Daoy (cell line): ENCODE results near the gene AAMDC. TPM values are rescaled to one million over a fixed set of nuclear protein-coding genes. Genes with fewer than 3 reads are reported as not detected.
"Not testable (repeated sequence)": the region's sequence is repeated elsewhere in the genome, so short reads cannot be mapped to it uniquely, and the experiment has no call there.

Experiments
- DNase-seq: peaks from one replicate; pipeline ENCODE4 v3.0.0-alpha.2; 2015; ENCODE audit warnings: low read depth
- total RNA-seq: library from RNA; depleted of rRNA; stranded (reverse); fragments of >200 nt; shearing (Covaris generic); gene quantifications from 2 replicates; pipeline ENCODE4 v1.2.3, GENCODE V29; 2014

AAMDC gene
- total RNA-seq, 1 experiment from 2014 or later: 15.1 TPM

GRCh38 chr11:77821349-77821851, 456 bp downstream of the AAMDC start:
- DNase-seq: peak; percentile 27

DNA sequence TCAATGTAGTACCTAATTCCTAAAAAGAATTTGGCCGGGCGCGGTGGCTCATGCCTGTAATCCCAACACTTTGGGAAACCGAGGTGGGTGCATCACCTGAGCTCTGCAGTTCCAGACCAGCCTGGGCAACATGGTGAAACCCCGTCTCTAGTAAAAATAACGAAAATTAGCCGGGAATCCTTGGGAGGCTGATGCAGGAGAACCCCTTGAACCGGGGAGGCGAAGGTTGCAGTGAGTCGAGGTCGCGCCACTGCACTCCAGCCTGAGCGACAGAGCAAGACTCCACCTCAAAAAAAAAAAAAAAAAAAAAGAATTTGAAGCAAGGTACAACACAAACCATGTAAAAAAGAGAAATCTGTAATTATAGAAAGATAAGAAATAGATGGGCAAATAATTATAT, 1.2 kb downstream of the AAMDC start:
- not testable (repeated sequence) for DNase-seq

DNA sequence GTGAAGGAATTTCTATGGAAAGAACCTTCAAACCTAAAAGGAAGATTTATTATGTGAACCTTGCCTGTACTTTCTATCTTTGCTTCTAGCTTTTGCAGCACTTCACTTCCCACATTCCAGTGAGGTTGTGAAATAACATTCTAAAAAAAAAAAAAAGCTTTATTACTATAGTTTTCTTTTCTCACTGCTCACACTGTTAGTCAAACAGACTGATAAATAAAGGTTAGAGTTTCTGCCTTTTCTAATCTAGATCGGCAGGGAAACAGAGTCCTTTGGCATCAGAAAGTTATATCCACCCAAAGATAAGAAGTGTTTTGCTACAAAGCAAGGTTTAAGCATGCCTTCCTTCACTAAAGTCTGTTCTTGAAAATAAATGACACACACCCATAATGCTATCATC, 2.8 kb downstream of the AAMDC start:
- DNase-seq: no peak

GRCh38 chr11:77828926-77829325, 8.0 kb downstream of the AAMDC start:
- DNase-seq: no peak

DNA sequence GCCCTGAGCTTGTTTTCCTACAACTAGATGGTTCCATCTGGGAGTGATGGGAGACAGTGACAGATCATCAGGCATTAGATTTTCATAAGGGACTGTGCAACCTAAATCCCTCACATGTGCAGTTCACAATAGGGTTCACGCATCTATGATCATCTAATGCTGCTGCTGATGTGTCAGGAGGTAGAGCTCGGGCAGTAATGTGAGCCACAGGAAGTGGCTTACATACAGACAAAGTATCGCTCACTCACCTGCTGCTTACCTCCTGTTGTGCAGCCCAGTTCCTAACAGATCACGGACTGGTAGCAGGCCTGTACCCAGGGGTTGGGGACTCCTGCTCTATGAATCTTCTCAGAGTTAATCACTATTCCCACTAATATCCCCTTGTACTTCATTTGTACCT, 12.4 kb downstream of the AAMDC start:
- DNase-seq: no peak

GRCh38 chr11:77842441-77843121, 21.6 kb downstream of the AAMDC start:
- DNase-seq: no peak

DNA sequence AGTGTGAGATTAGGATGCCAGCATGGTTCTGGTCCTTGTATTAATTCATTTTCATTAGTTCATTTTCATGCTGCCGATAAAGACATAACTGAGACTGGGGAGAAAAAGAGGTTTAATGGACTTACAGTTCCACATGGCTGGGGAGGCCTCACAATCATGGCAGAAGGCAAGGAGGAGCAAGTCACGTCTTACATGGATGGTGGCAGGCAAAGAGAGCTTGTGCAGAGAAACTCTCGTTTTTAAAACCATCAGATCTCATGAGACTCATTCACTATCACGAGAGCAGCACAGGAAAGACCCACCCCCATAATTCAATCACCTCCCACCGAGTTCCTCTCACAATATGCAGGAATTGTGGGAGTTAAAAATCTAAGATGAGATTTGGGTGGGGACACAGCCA, 22.8 kb downstream of the AAMDC start:
- not testable (repeated sequence) for DNase-seq

- no peak for DNase-seq
These were observed 30.6 kb downstream of the AAMDC start for GRCh38 chr11:77851503-77851902.

- no peak for DNase-seq
These were observed 33.9 kb downstream of the AAMDC start for GRCh38 chr11:77854838-77855237.

- DNase-seq: not testable (repeated sequence)
These were observed 37.0 kb downstream of the AAMDC start for GRCh38 chr11:77857906-77858457.

DNA sequence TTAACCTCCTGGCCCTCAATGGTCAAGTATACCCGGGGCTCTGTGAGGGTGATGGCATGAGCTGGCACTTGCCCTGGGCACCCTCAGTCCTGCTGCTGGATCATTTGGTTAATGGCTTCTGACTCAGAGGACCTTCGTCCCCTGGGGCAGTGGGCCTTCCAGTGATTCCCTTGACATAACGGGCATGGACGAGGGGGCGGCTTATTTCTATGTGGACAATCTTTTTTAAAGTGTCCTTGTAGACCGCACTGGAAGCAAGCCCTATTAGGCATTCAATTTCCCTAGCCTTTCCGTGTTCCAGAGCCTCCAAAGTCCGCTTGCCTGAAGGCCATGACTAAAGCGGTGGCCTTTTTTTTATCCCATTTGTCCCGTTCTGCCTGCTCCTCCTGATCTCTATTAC, 40.5 kb downstream of the AAMDC start:
- DNase-seq: not testable (repeated sequence)

- DNase-seq: no peak
These were observed 44.9 kb downstream of the AAMDC start for GRCh38 chr11:77865805-77866204.

DNA sequence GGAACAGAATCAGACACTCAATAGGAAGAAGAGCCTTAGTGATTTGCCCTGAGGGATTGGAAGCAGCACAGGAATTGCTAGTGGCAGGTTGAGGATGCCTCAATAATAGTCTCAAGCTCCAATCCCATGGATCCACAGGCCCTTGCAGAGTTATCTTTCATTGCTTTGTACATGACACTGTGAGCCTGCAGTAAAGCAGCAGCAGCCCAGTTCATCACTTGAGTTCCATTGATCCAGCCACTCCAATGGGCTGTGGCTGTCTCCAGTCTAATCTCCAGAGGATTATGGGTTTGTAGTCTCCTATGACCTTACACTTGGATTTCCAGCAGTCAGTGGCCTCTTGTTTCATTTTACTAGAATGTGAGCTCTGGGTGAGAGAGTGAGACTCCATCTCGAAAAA, 45.4 kb downstream of the AAMDC start:
- no peak for DNase-seq

DNA sequence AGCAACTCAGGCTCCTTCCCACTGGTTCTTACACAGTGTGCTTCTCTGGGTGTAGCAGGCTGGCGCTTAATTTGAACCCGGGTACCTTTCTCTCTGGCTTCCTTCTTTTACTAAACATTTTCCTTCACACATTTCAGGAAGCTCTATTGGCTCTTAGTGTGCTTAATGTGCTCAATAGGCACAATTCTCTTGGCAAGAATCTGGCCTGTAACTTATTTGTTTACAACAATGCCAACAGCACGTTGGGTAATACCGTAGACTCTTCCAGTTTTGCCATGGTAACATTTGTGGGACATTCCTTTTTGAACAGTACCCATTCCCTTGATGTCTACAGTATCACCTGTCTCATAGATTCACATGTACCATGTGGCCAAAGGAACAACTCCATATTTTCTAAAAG, 47.8 kb downstream of the AAMDC start:
- no peak for DNase-seq

DNA sequence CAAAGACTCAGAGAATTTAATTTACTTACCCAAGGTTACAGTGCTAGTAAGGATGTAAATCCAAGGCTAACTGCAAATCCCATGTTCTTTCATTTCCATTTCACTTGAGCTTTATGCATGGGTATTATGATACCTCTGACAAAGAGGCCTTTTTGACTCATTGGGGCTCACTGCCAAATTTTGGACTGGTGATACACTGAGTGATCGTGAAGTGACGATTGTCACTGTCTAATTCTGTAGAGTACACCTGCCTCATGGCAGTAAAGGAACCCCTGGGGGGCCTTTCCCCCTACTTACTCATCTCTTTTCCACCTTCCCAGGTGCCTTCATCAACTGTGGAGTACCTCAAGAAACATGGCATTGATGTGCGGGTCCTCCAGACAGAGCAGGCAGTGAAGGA, 50.9 kb downstream of the AAMDC start:
- no peak for DNase-seq

DNA sequence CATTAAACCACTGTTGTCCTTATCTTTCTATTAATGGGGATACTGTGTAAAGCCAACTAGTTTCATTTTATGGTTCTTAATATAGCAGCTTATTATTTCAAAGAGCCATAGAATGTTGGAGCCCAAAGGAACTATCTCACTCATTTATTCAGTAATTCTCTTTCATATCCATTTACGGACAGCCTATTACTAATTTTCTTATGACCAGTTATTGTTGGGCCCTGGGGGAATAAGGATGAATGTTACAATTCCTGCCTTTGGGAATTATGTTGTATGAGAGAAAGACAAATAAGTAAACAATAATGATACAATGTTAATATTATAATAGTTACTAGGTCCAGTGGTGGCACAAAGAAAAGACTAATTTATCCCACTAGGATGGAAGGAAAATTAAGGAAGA, 52.4 kb downstream of the AAMDC start:
- DNase-seq: no peak

DNA sequence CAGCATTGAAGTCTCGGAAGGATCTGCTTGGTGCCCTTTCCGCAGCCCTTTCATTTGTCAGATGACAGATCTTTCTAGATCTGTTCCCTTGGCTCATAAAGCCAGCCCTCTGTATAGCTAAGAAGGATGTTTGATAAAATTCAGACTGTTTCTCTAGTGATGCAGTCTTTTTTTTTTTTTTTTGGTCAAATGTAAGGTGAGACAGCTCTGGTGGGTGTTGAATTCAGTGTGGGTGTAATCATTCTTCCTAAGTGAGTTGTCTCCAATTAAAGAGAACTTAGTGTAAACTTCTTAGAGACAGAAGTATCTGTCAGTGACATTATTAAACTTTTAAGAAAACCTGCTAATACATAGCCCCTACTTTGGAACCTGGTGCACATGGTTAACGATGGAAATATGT, 53.3 kb downstream of the AAMDC start:
- DNase-seq: no peak

DNA sequence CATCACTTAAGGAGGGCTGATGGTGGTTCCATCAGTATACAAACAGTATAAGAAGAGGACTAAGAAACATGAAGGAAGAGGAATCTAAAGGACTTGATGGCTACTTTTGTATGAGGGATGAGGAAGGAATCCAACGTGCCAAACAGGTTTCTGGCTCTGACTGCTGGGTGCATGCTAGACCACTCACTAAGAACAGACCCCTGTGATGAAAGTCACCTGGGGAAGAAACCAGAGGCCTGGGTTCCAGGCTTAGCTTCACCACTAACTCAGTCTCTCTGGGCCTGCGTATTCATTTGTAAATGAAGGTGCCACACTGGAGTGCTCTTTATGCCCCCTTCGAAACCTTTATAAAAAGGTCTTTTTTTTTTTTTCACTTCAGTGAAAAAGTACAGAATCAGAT, 55.1 kb downstream of the AAMDC start:
- DNase-seq: no peak

- peak; percentile 39 for DNase-seq
These were observed 57.3 kb downstream of the AAMDC start for GRCh38 chr11:77878247-77878646.

DNA sequence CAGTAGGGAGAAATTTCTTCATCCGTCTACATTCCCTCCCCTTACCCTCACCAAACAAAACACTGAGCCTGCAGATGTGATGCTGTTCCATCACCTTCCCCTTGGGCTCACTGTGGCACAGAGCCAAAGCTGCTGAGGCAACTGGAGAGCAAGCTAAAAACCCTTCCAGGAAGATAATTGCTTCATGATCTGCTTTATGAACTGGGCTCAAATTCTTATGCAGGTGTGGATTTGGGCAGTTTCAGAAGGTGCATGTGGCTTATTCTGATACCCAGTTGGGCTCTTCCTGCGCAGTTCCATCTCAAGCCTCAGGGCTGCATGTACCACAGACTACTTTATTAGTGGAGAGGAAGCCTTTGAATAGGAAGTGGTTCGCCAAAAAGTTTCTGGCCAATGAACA, 58.3 kb downstream of the AAMDC start:
- DNase-seq: no peak

DNA sequence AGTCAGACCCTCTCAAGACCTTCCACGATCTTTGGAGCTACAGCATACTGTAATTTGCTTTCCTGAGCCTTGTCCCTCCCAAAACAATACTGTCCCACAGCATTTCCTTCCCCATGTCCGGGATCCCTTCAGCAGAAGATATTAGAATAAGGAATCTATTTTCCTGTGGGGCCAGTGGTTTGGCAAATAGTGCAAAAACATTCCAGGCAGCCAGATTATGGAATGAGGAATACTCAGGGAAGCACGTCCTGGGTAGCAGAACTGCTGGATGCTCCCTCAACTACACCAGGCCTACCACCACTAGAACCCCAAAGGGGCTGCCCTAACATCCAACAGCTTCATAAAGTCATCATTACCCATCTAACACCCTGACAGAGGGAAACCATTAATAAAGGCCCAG, 61.5 kb downstream of the AAMDC start:
- no peak for DNase-seq

DNA sequence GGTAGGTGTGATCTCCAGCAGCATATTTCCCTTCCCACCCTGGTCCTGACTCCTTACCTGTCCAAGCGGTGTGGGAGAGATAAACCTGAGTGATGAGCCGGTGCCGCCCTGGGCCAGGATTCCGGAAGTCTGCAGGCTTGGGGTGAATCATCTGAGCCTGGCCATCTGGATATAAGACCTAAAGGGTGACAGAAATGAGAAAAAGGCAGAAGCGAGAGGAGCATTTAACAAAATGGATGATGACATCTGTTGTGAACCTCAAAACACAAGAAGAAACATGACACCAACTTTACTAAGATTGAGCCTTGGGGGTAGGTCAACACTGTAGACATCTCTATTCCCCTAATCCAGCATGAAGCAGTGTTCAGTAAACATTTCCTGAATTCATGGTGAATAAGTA, 62.8 kb downstream of the AAMDC start:
- DNase-seq: no peak

GRCh38 chr11:77884186-77884828, 63.4 kb downstream of the AAMDC start:
- DNase-seq: no peak
